HepG2 (cell line): ENCODE data around the gene HS6ST2. TPM values are rescaled to one million over a fixed set of nuclear protein-coding genes. Genes with fewer than 3 reads are reported as not detected.
A peak's percentile ranks its signal among the peaks of the same experiment; 100 is the strongest.

Experiments used
- BCL6 ChIP-seq: IDR thresholded peaks from 2 replicates; pipeline ENCODE4 v1.6.1; 2016; ENCODE audit warnings: missing genetic modification reagents, missing compliant biosample characterization
- CREBL2 ChIP-seq: sonication (generic); formaldehyde crosslinking; IDR thresholded peaks from 2 replicates; pipeline ENCODE4 v1.8.1; 2023; ENCODE audit warnings: missing genetic modification reagents, mild to moderate bottlenecking, borderline replicate concordance
- ETV5 ChIP-seq: IDR thresholded peaks from 2 replicates; pipeline ENCODE4 v1.6.1; 2018; ENCODE audit warnings: missing biosample characterization, missing genetic modification reagents, inconsistent platforms, borderline replicate concordance
- ETV6 ChIP-seq: sonication (generic); formaldehyde crosslinking; conservative IDR thresholded peaks from 2 replicates; pipeline ENCODE4 v1.4.0; 2020; ENCODE audit warnings: missing genetic modification reagents
- FOXA1 ChIP-seq, 2 experiments: fragments of 450-650 bp in 1 of 2; sonication (generic) in 1 of 2; formaldehyde crosslinking in 1 of 2; IDR thresholded peaks; 2 replicates each; pipeline versions ENCODE4 v1.4.0 to v1.6.1; 2016 to 2020; ENCODE audit warnings: missing genetic modification reagents in 1 of 2
- HOXA3 ChIP-seq: sonication (generic); formaldehyde crosslinking; IDR thresholded peaks from 2 replicates; pipeline ENCODE4 v1.5.0; 2020; ENCODE audit warnings: missing genetic modification reagents
- NR2C2 ChIP-seq: sonication (generic); formaldehyde crosslinking; IDR thresholded peaks from 2 replicates; pipeline ENCODE4 v1.4.0; 2020; ENCODE audit warnings: missing genetic modification reagents, mild to moderate bottlenecking, moderate library complexity, borderline replicate concordance
- NR2F1 ChIP-seq, 2 experiments: fragments of 450-650 bp in 1 of 2; formaldehyde crosslinking in 1 of 2; IDR thresholded peaks; 2 replicates each; pipeline versions ENCODE4 v1.5.0 to v1.6.1; 2016 to 2020; ENCODE audit warnings: mild to moderate bottlenecking in 1 of 2, missing compliant biosample characterization in 1 of 2, missing genetic modification reagents in 1 of 2, moderate library complexity in 1 of 2
- PCBP1 ChIP-seq: fragments of 200-400 bp; formaldehyde crosslinking; IDR thresholded peaks from 2 replicates; pipeline ENCODE4 v1.6.1; 2017; ENCODE audit warnings: mild to moderate bottlenecking, low read depth, low read length, borderline replicate concordance
- PTBP1 ChIP-seq: fragments of 200-400 bp; formaldehyde crosslinking; IDR thresholded peaks from 2 replicates; pipeline ENCODE4 v1.6.1; 2018; ENCODE audit warnings: low read length, low read depth; ENCODE audit not compliant: poor library complexity, severe bottlenecking
- RARA ChIP-seq: IDR thresholded peaks from 2 replicates; pipeline ENCODE4 v1.6.1; 2016; ENCODE audit warnings: missing genetic modification reagents, missing compliant biosample characterization
- RXRB ChIP-seq: IDR thresholded peaks from 2 replicates; pipeline ENCODE4 v1.6.1; 2016; ENCODE audit warnings: borderline replicate concordance, missing genetic modification reagents, missing compliant biosample characterization
- SMC3 ChIP-seq: IDR thresholded peaks from 2 replicates; pipeline ENCODE4 v1.6.1; 2011; ENCODE audit warnings: low read length, improper control_type of control experiment
- SRSF4 ChIP-seq: fragments of 200-400 bp; formaldehyde crosslinking; IDR thresholded peaks from one replicate; pipeline ENCODE4 v1.6.1; 2018; ENCODE audit warnings: mild to moderate bottlenecking, low read depth, low read length, moderate library complexity; ENCODE audit not compliant: poor library complexity, severe bottlenecking
- ZBED4 ChIP-seq: sonication (generic); formaldehyde crosslinking; IDR thresholded peaks from 2 replicates; pipeline ENCODE4 v1.4.0; 2020; ENCODE audit warnings: missing genetic modification reagents, borderline replicate concordance
- ZNF138 ChIP-seq: sonication (generic); formaldehyde crosslinking; IDR thresholded peaks from 2 replicates; pipeline ENCODE4 v1.5.0; 2020; ENCODE audit warnings: mild to moderate bottlenecking, low read depth, missing genetic modification reagents
- ZNF142 ChIP-seq: sonication (generic); formaldehyde crosslinking; IDR thresholded peaks from 2 replicates; pipeline ENCODE4 v1.4.0; 2020; ENCODE audit warnings: missing genetic modification reagents
- ZNF33B ChIP-seq: sonication (generic); formaldehyde crosslinking; IDR thresholded peaks from 2 replicates; pipeline ENCODE4 v1.5.1; 2020; ENCODE audit warnings: mild to moderate bottlenecking, missing genetic modification reagents
- ZNF430 ChIP-seq: sonication (generic); formaldehyde crosslinking; IDR thresholded peaks from 2 replicates; pipeline ENCODE4 v1.9.0; 2021; ENCODE audit warnings: mild to moderate bottlenecking, missing genetic modification reagents
- polyA plus RNA-seq, 8 experiments: library from polyadenylated mRNA; depleted of rRNA in 3 of 8; stranded (reverse) in 7 of 8; unstranded in 1 of 8; fragments of >200 nt; fragmentation: Illumina TruSeq in 4 of 8; extraction: Trizol in 4 of 8; gene quantifications; 2 replicates each; pipeline versions ENCODE4 v1.2.1 to v1.2.3, GENCODE V29; 2011 to 2016; ENCODE audit warnings: low read depth in 4 of 8, missing spikeins in 1 of 8, mixed read lengths in 1 of 8; ENCODE audit not compliant: insufficient read depth in 1 of 8
- total RNA-seq, 5 experiments: library from RNA; depleted of rRNA; stranded (reverse); fragments of >200 nt; fragmentation: Illumina TruSeq; extraction: Trizol; gene quantifications; 2 replicates each; pipeline ENCODE4 v1.2.3, GENCODE V29; 2016; ENCODE audit warnings: low read depth in 1 of 5

Gene HS6ST2
- total and polyA plus RNA-seq, 2 of the 13 experiments (the other 11 are each of a cell fraction or from before 2014, with no cell fraction given) = 0.05 TPM; not detected in 1

GRCh38 chrX:132602701-132603100 is 355.7 kb downstream of the HS6ST2 start (continued):
- TF ChIP-seq ETV6 (CRISPR knock-in tag) = no peak
- TF ChIP-seq RARA (CRISPR knock-in tag) = peak; percentile 70
- no peak for TF ChIP-seq ZNF33B (CRISPR knock-in tag)
- TF ChIP-seq FOXA1 (IDR thresholded peaks at IDR 0.05) = no peak
- TF ChIP-seq FOXA1 (CRISPR knock-in tag; IDR thresholded peaks at IDR 0.05) = peak; percentile 68
- no peak for TF ChIP-seq ETV5 (CRISPR knock-in tag)
- TF ChIP-seq NR2C2 (CRISPR knock-in tag) = no peak
- no peak for TF ChIP-seq PTBP1
- TF ChIP-seq SRSF4 = no peak
- no peak for TF ChIP-seq ZBED4 (CRISPR knock-in tag)
- no peak for TF ChIP-seq CREBL2 (CRISPR knock-in tag)
- TF ChIP-seq NR2F1 (CRISPR knock-in tag; IDR thresholded peaks at IDR 0.05) = no peak
- TF ChIP-seq ZNF142 (CRISPR knock-in tag) = no peak
- TF ChIP-seq PCBP1 = no peak
- no peak for TF ChIP-seq SMC3
- TF ChIP-seq RXRB (CRISPR knock-in tag) = 0 out of 2 replicates have a peak, but pooled peaks have one; percentile 27
- TF ChIP-seq HOXA3 (CRISPR knock-in tag) = no peak
- no peak for TF ChIP-seq ZNF138
- peak; percentile 65 for TF ChIP-seq BCL6 (CRISPR knock-in tag)
- no peak for TF ChIP-seq ZNF430 (CRISPR knock-in tag)
